ENCODE results near the gene CAB39L. TPM values are rescaled to one million over a fixed set of nuclear protein-coding genes. Genes with fewer than 3 reads are reported as not detected.

The CAB39L gene
- total and polyA plus RNA-seq, 2 of the 4 experiments (the other 2 are of a cell fraction) = 8.5 to 16.7 TPM

DNA sequence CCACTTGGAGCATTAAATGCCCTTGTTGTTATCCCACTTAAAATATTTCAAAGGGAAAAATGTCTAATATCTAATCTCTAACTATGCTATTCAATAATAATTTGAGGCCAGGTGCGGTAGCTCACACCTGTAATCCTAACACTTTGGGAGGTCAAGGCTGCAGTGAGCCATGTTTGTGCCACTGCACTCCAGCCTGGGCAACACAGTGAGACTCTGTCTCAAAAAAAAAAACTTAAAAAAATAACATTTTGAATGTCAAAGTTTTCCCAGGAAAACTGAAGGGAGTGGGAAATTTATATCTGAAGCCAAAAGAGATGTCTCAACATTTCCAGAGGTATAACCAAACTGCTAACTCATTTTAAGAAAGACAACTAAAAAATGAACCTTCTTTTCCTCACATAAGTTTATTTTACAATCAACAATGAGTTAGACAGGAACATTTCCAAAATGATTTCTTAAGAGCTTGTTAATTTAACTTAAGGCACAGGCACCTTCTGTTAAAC lies 47.9 kb downstream of the CAB39L start:
- Histone ChIP-seq H3K56ac (ENCODE audit: extremely low read depth, insufficient read depth, low read length) (no peak overlapping the region; the same call in 1 of the 2 replicates), H3K4ac (ENCODE audit: low read depth, low read length) (no peak overlapping the region), H2AFZ (replicated peaks; ENCODE audit: low read length, poor library complexity) (no peak overlapping the region), H3K9me3 (ENCODE audit: control insufficient read depth, insufficient read depth, low read length) (no peaks in the 10 kb centered on the region), H2BK15ac (ENCODE audit: low read depth, low read length) (no peak overlapping the region), H4K20me1 (ENCODE audit: insufficient read depth, low read length) (no peaks in the 10 kb centered on the region), H2BK120ac (ENCODE audit: low read depth, low read length) (no peak overlapping the region), H3K14ac (replicated peaks; ENCODE audit: low read depth, low read length) (no peak overlapping the region), H2AK9ac (replicated peaks; ENCODE audit: low read depth, low read length, poor library complexity) (no peak overlapping the region), H3K9ac (ENCODE audit: low read depth, low read length) (no peak overlapping the region), H3K36me3 (ENCODE audit: control insufficient read depth, insufficient read depth, low read length) (no peaks in the 10 kb centered on the region), H4K5ac (ENCODE audit: low read depth, low read length) (no peak overlapping the region), H4K8ac (ENCODE audit: low read depth in 2 of 2, low read length in 2 of 2) (no peak overlapping the region), H3K4me3 (ENCODE audit: insufficient read depth, low read depth, low read length) (no peak overlapping the region), H3K4me1 (ENCODE audit: control insufficient read depth, insufficient read depth, low read length) (no peaks in the 10 kb centered on the region), H3K27me3 (ENCODE audit: control insufficient read depth, insufficient read depth, low read length) (no peaks in the 10 kb centered on the region), H2BK20ac (ENCODE audit: low read depth, low read length) (no peak overlapping the region), H3K18ac (ENCODE audit: low read depth, low read length) (no peak overlapping the region), H3K79me1 (ENCODE audit: low read depth in 1 of 2, low read length in 2 of 2) (0 out of 4 replicates have a peak, but pooled peaks cover 0 to 4% of the 10 kb centered on the region in 2 experiments), H4K91ac (ENCODE audit: insufficient read depth, low read depth, low read length) (no peak overlapping the region), H3K4me2 (ENCODE audit: low read depth, low read length) (no peak overlapping the region), H2BK5ac (ENCODE audit: low read depth, low read length, poor library complexity, severe bottlenecking) (no peak overlapping the region), H3K9me1 (ENCODE audit: insufficient read depth, low read length) (no peaks in the 10 kb centered on the region), H3K23ac (ENCODE audit: low read depth, low read length) (no peak overlapping the region), H3K27ac (ENCODE audit: insufficient read depth, low read length) (no peak overlapping the region), H2AK5ac (ENCODE audit: low read depth, low read length) (no peak overlapping the region)
- BruUV-seq (replicated peaks) = no TSS peak
- TF ChIP-seq MAFK (IDR thresholded peaks at IDR 0.05; ENCODE audit: low read depth, low read length) = no peak
- TF ChIP-seq, protein P1, sequence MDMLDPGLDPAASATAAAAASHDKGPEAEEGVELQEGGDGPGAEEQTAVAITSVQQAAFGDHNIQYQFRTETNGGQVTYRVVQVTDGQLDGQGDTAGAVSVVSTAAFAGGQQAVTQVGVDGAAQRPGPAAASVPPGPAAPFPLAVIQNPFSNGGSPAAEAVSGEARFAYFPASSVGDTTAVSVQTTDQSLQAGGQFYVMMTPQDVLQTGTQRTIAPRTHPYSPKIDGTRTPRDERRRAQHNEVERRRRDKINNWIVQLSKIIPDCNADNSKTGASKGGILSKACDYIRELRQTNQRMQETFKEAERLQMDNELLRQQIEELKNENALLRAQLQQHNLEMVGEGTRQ (IDR thresholded peaks at IDR 0.05; ENCODE audit: low read depth, low read length) = no peak
- TF ChIP-seq MXI1 (IDR thresholded peaks at IDR 0.05; ENCODE audit: borderline replicate concordance, low read depth, low read length) = no peak
- no peak for TF ChIP-seq BHLHE40 (IDR thresholded peaks at IDR 0.05; ENCODE audit: low read depth, low read length)
- TF ChIP-seq, protein P2, sequence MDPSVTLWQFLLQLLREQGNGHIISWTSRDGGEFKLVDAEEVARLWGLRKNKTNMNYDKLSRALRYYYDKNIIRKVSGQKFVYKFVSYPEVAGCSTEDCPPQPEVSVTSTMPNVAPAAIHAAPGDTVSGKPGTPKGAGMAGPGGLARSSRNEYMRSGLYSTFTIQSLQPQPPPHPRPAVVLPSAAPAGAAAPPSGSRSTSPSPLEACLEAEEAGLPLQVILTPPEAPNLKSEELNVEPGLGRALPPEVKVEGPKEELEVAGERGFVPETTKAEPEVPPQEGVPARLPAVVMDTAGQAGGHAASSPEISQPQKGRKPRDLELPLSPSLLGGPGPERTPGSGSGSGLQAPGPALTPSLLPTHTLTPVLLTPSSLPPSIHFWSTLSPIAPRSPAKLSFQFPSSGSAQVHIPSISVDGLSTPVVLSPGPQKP (IDR thresholded peaks at IDR 0.05; ENCODE audit: borderline replicate concordance, low read depth, low read length) = no peak
- no peak for TF ChIP-seq POLR2A (IDR thresholded peaks at IDR 0.05; ENCODE audit: low read depth, low read length)
- POLR2A ChIA-PET (ENCODE audit: unreplicated experiment) = no interaction called here
- no peak for ATAC-seq (ENCODE audit: low read depth)
- no CpG with 5 or more reads among the region's 1 CpG for WGBS, 2 experiments (ENCODE audit: extremely low coverage in 2 of 2, insufficient read length in 1 of 2)
- dilution Hi-C loops (cut with HindIII; ENCODE audit: low sequenced_read_pairs, unreplicated experiment) (no loop called here), intact Hi-C loops (cut with micrococcal nuclease) (loop anchor here (5.0 kb wide), 1 partner anchor 36 kb away; no protein-coding TSS in a partner anchor), in situ Hi-C loops (cut with MboI; ENCODE audit: low sequenced_read_pairs) (no loop called here)
- CTCF ChIA-PET = no interaction called here
- no peak for DNase-seq
